A673 (cell line): Measurements from ENCODE around the gene CDK1. TPM values are rescaled to one million over a fixed set of nuclear protein-coding genes. Genes with fewer than 3 reads are reported as not detected.

ENCODE experiments used
- BruUV-seq: library from RNA; stranded (reverse); fragments of 400-500 nt; replicated peaks from 2 replicates; lab custom pipeline; 2021; lab: Mats Ljungman, UMichigan
- CTCF ChIA-PET: fragments of 300-600 bp; sonication (Branson Sonifier 250); formaldehyde crosslinking; loops from one replicate; lab custom pipeline; 2022; ENCODE audit warnings: antibody characterized with exemption; lab: Charles Lee
- POLR2A ChIA-PET: fragments of 300-600 bp; sonication (Branson Sonifier 250); formaldehyde crosslinking; loops from one replicate; lab custom pipeline; 2022; ENCODE audit warnings: antibody characterized with exemption; ENCODE audit not compliant: low non-redundant PET; lab: Charles Lee
- DNase-seq: peaks from one replicate; pipeline ENCODE4 v3.0.0-alpha.2; 2015; ENCODE audit warnings: low spot score
- H3K27ac ChIP-seq: fragments of 200-600 bp; sonication (generic); 2 replicates; pipeline ENCODE4 v1.5.1; 2016; ENCODE audit warnings: mixed run types, low read depth, mild to moderate bottlenecking, mixed read lengths, antibody characterized with exemption, low read length; ENCODE audit not compliant: poor library complexity, severe bottlenecking
- H3K27me3 ChIP-seq: fragments of 200-600 bp; sonication (generic); replicated peaks from 2 replicates; pipeline ENCODE4 v1.6.1; 2017; ENCODE audit warnings: mixed run types, low read depth, mild to moderate bottlenecking, mixed read lengths, antibody characterized with exemption, low read length; ENCODE audit not compliant: insufficient read depth, poor library complexity
- H3K36me3 ChIP-seq: fragments of 200-600 bp; sonication (generic); 2 replicates; pipeline ENCODE4 v1.6.1; 2016; ENCODE audit warnings: mixed run types, mild to moderate bottlenecking, mixed read lengths, antibody characterized with exemption, low read length; ENCODE audit not compliant: insufficient read depth, poor library complexity, severe bottlenecking
- H3K4me1 ChIP-seq: fragments of 200-600 bp; sonication (generic); 2 replicates; pipeline ENCODE4 v1.6.1; 2017; ENCODE audit warnings: mixed run types, mild to moderate bottlenecking, mixed read lengths, antibody characterized with exemption, low read length; ENCODE audit not compliant: insufficient read depth, poor library complexity, severe bottlenecking
- H3K4me3 ChIP-seq: fragments of 200-600 bp; sonication (generic); 2 replicates; pipeline ENCODE4 v1.5.1; 2016; ENCODE audit warnings: low read depth, mixed run types, mild to moderate bottlenecking, mixed read lengths, low read length; ENCODE audit not compliant: poor library complexity, severe bottlenecking
- H3K9me3 ChIP-seq: fragments of 200-600 bp; sonication (generic); 2 replicates; pipeline ENCODE4 v1.6.1; 2016; ENCODE audit warnings: mixed run types, low read depth, mild to moderate bottlenecking, mixed read lengths, antibody characterized with exemption, low read length; ENCODE audit not compliant: poor library complexity, severe bottlenecking
- CTCF ChIP-seq: fragments of 300-800, 200-600 bp; sonication (generic); conservative IDR thresholded peaks from 2 replicates; pipeline ENCODE4 v1.5.1; 2017; ENCODE audit warnings: low read depth, mild to moderate bottlenecking, antibody characterized with exemption, low read length, moderate library complexity, mixed read lengths
- EZH2 ChIP-seq: fragments of 200-600 bp; sonication (generic); IDR thresholded peaks from 2 replicates; pipeline ENCODE4 v1.6.1; 2017; ENCODE audit warnings: borderline replicate concordance, low read depth, mild to moderate bottlenecking, mixed read lengths, antibody characterized with exemption, low read length; ENCODE audit not compliant: poor library complexity, severe bottlenecking
- intact Hi-C: fragments of 100-400 bp; cut with micrococcal nuclease; formaldehyde crosslinking; loops from one replicate; pipeline ENCODE4 v1.10.0; 2022; ENCODE audit not compliant: unreplicated experiment
- total RNA-seq: library from RNA; stranded (reverse); gene quantifications from 2 replicates; pipeline ENCODE4 v1.2.3, GENCODE V29; 2021

CDK1 gene
- total RNA-seq, 1 experiment from 2014 or later, result 168 TPM

GRCh38 chr10:60822809-60823208 is 44.5 kb downstream of the CDK1 start:
- no peaks in the 10 kb centered on the region for H3K36me3 ChIP-seq
- no peak for TF ChIP-seq CTCF
- no peak for TF ChIP-seq EZH2
- H3K4me1 ChIP-seq, result peaks cover 25% of the 10 kb centered on the region
- BruUV-seq, result no TSS peak
- POLR2A ChIA-PET, result no interaction called here
- intact Hi-C loops, result loop anchor here (10.0 kb wide), 1 partner anchor 1012 kb away; no protein-coding TSS in a partner anchor
- CTCF ChIA-PET, result no interaction called here
- H3K4me3 ChIP-seq, result no peak overlapping the region
- DNase-seq, result no peak
- H3K27me3 ChIP-seq, result no peaks in the 10 kb centered on the region
- H3K9me3 ChIP-seq, result no peaks in the 10 kb centered on the region
- no peak overlapping the region for H3K27ac ChIP-seq

- intact Hi-C loops, result loop anchor here (10.0 kb wide), 1 partner anchor 1011 kb away; no protein-coding TSS in a partner anchor
- ChIA-PET CTCF (no interaction called here), POLR2A (no interaction called here)
- BruUV-seq, result no TSS peak
- no peak for TF ChIP-seq CTCF
- no peak for TF ChIP-seq EZH2
- Histone ChIP-seq H3K27me3 (no peaks in the 10 kb centered on the region), H3K27ac (no peak overlapping the region), H3K9me3 (no peaks in the 10 kb centered on the region), H3K36me3 (no peaks in the 10 kb centered on the region), H3K4me3 (no peak overlapping the region), H3K4me1 (peaks cover 29% of the 10 kb centered on the region)
- DNase-seq, result no peak
Measured at GRCh38 chr10:60823324-60823723, 45.0 kb downstream of the CDK1 start.

- ChIA-PET POLR2A (no interaction called here), CTCF (no interaction called here)
- Histone ChIP-seq H3K9me3 (no peaks in the 10 kb centered on the region), H3K36me3 (no peaks in the 10 kb centered on the region), H3K27ac (no peak overlapping the region), H3K4me1 (peaks cover 30% of the 10 kb centered on the region), H3K27me3 (no peaks in the 10 kb centered on the region), H3K4me3 (no peak overlapping the region)
- TF ChIP-seq EZH2 (no peak), CTCF (no peak)
- no TSS peak for BruUV-seq
- intact Hi-C loops, result loop anchor here (10.0 kb wide), 1 partner anchor 1009 kb away; no protein-coding TSS in a partner anchor
- DNase-seq, result no peak
Measured at GRCh38 chr10:60825520-60825919, 47.2 kb downstream of the CDK1 start.
